Parathyroid adenoma (tissue), 2 donors: ENCODE data around the gene EVA1C.

Experiments
- H2AFZ ChIP-seq: fragments of 300-600 bp; sonication (generic); one replicate; pipeline ENCODE4 v1.7.0; 2017; ENCODE audit warnings: antibody characterized with exemption, mild to moderate bottlenecking
- H3K27ac ChIP-seq: fragments of 300-600 bp; sonication (generic); one replicate; pipeline ENCODE4 v1.7.0; 2017
- H3K27me3 ChIP-seq: fragments of 300-600 bp; sonication (generic); one replicate; pipeline ENCODE4 v1.7.0; 2017; ENCODE audit warnings: low read length; ENCODE audit not compliant: control insufficient read depth, insufficient read depth
- H3K36me3 ChIP-seq: fragments of 300-600 bp; sonication (generic); one replicate; pipeline ENCODE4 v1.7.0; 2017; ENCODE audit warnings: low read length; ENCODE audit not compliant: control insufficient read depth, insufficient read depth
- H3K4me1 ChIP-seq: fragments of 300-600 bp; sonication (generic); one replicate; pipeline ENCODE4 v1.7.0; 2017; ENCODE audit warnings: control low read depth
- H3K4me2 ChIP-seq: fragments of 300-600 bp; sonication (generic); one replicate; pipeline ENCODE4 v1.7.0; 2017; ENCODE audit warnings: low read length
- H3K4me3 ChIP-seq: fragments of 300-600 bp; sonication (generic); one replicate; pipeline ENCODE4 v1.7.0; 2017; ENCODE audit warnings: low read depth, low read length
- H3K79me2 ChIP-seq: fragments of 300-600 bp; sonication (generic); one replicate; pipeline ENCODE4 v1.7.0; 2017; ENCODE audit warnings: control low read depth
- H3K9ac ChIP-seq: fragments of 300-600 bp; sonication (generic); one replicate; pipeline ENCODE4 v1.7.0; 2017; ENCODE audit warnings: mild to moderate bottlenecking
- H3K9me3 ChIP-seq: fragments of 300-600 bp; sonication (generic); one replicate; pipeline ENCODE4 v1.7.0; 2017; ENCODE audit warnings: low read length; ENCODE audit not compliant: control insufficient read depth
- CTCF ChIP-seq: fragments of 300-600 bp; sonication (generic); IDR thresholded peaks from one replicate; pipeline ENCODE4 v1.7.0; 2017; ENCODE audit warnings: antibody characterized with exemption, mild to moderate bottlenecking
- donor health status: primary hyperparathyroidism.

EVA1C gene

DNA sequence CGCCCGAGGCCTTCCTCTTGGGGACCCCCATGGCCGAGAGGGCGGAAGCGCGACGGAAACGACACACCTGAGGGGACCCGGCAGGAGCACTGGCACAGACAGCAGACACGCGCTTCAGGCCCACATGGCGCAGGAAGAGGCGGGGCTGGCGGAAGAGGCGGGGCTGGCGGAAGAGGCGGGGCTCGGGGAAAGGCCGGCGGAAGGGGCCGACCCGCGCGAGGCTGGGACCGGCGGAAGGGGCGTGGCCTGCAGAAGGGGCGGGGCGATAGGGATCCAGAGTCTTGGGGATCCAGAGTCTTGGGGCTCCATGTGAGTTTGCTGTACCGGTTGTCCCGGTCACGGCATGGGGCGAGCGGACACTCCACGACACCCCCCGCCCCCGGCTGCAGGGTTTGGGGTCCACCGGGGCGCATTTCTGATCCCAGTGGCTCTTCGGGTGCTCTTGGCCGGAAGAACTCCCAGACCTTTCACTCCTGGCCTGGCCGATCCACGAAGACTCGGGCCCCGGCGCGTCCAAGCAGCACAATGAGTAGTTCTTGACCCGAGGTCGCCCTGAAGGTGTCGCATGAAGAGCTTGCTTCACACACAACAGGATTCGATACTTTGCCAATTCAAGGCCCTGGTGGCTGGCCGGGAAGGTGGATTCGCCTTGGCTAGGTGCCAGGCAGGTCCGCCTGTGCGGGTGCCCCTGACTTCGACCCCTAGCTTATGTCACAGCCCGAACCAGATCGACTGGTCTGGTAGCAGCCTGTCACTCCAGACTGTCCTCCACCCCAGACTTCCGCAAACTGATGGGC lies 19.4 kb upstream of the EVA1C start, which contains the start of gene URB1:
URB1 (minus strand) TSS at position 133 of the 797 bp plus-strand sequence; CDS start at position 31, 102 bp downstream.
- Histone ChIP-seq H3K79me2 (peaks cover 27% of the 10 kb centered on the region), H3K27me3 (no peaks in the 10 kb centered on the region), H3K4me3 (peak within 1 kb of the TSS; percentile 96), H3K9me3 (no peaks in the 10 kb centered on the region), H3K36me3 (no peaks in the 10 kb centered on the region), H3K4me1 (peaks cover 14% of the 10 kb centered on the region), H3K4me2 (peak within 1 kb of the TSS; percentile 100), H3K27ac (peak within 1 kb of the TSS; percentile 98), H2AFZ (peak within 1 kb of the TSS; percentile 82), H3K9ac (peak within 1 kb of the TSS; percentile 53)
- TF ChIP-seq CTCF = no peak

DNA sequence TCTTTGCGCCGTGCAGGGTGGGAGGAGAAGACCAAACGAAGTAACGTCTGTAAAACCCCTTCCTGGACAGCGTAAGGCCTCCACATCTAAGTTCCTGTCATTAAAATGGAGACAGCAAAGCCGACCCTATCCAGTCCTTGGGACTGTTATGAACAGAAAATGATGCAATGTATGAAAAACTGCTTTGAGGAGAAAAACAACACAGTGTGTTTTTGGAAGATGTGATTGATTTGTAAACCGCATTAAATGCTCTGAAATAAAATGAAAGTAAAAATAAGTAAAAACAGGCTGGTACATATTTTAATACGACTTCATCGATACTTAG lies 18.9 kb upstream of the EVA1C start:
- Histone ChIP-seq H2AFZ (peak overlapping the region; percentile 82), H3K9me3 (no peaks in the 10 kb centered on the region), H3K4me1 (peaks cover 14% of the 10 kb centered on the region), H3K27ac (peak overlapping the region; percentile 98), H3K36me3 (no peaks in the 10 kb centered on the region), H3K9ac (peak overlapping the region; percentile 53), H3K79me2 (peaks cover 25% of the 10 kb centered on the region), H3K27me3 (no peaks in the 10 kb centered on the region), H3K4me3 (peak overlapping the region; percentile 96), H3K4me2 (peak overlapping the region; percentile 100)
- no peak for TF ChIP-seq CTCF

- Histone ChIP-seq H3K27ac (peak overlapping the region; percentile 29), H2AFZ (peak overlapping the region; percentile 62), H3K36me3 (no peaks in the 10 kb centered on the region), H3K9ac (no peak overlapping the region), H3K4me3 (no peak overlapping the region), H3K9me3 (no peaks in the 10 kb centered on the region), H3K79me2 (no peaks in the 10 kb centered on the region), H3K27me3 (no peaks in the 10 kb centered on the region), H3K4me1 (peaks cover 3% of the 10 kb centered on the region), H3K4me2 (no peak overlapping the region)
- peak; percentile 60 for TF ChIP-seq CTCF
Measured at GRCh38 chr21:32403201-32403777, 9.2 kb upstream of the EVA1C start.

- Histone ChIP-seq H3K4me3 (no peak overlapping the region), H3K9ac (no peak overlapping the region), H3K4me1 (peaks cover 7% of the 10 kb centered on the region), H2AFZ (no peak overlapping the region), H3K36me3 (no peaks in the 10 kb centered on the region), H3K27me3 (no peaks in the 10 kb centered on the region), H3K4me2 (no peak overlapping the region), H3K79me2 (no peaks in the 10 kb centered on the region), H3K27ac (no peak overlapping the region), H3K9me3 (no peaks in the 10 kb centered on the region)
- no peak for TF ChIP-seq CTCF
Measured at GRCh38 chr21:32406405-32406804, 6.1 kb upstream of the EVA1C start.
